GM18505 (cell line): Measurements from ENCODE around the gene STRN4.

Experiments
- ATAC-seq: cut with Tn5 transposase; IDR thresholded peaks from one replicate; pipeline ENCODE4 v1.9.1; 2021; ENCODE audit not compliant: unreplicated experiment
- POLR2A ChIP-seq: IDR thresholded peaks from 4 replicates; pipeline ENCODE4 v1.6.1; 2011; ENCODE audit warnings: borderline replicate concordance; ENCODE audit not compliant: insufficient read depth, insufficient read length; ENCODE audit errors: extremely low read depth

STRN4 gene

GRCh38 chr19:46729696-46730095, 16.6 kb downstream of the STRN4 start:
- no peak for ATAC-seq

GRCh38 chr19:46728693-46729339, 17.4 kb downstream of the STRN4 start:
- ATAC-seq = no peak
- TF ChIP-seq POLR2A = no peak

More at GRCh38 chr19:46729696-46730095, 16.6 kb downstream of the STRN4 start:
- no peak for TF ChIP-seq POLR2A

GRCh38 chr19:46728208-46728607, 18.0 kb downstream of the STRN4 start:
- TF ChIP-seq POLR2A = no peak
- ATAC-seq = no peak

- no peak for TF ChIP-seq POLR2A
- ATAC-seq = no peak
These were observed 18.5 kb downstream of the STRN4 start for GRCh38 chr19:46727757-46728156.

GRCh38 chr19:46726971-46727501, 19.2 kb downstream of the STRN4 start:
- TF ChIP-seq POLR2A = no peak
- no peak for ATAC-seq

- ATAC-seq = no peak
- no peak for TF ChIP-seq POLR2A
These were observed 19.7 kb downstream of the STRN4 start for GRCh38 chr19:46726551-46726950.

- TF ChIP-seq POLR2A = no peak
- ATAC-seq = no peak
These were observed 20.3 kb downstream of the STRN4 start for GRCh38 chr19:46725859-46726393.

GRCh38 chr19:46725036-46725820, 21.0 kb downstream of the STRN4 start:
- TF ChIP-seq POLR2A = no peak
- ATAC-seq = no peak

GRCh38 chr19:46724468-46724867, 21.8 kb downstream of the STRN4 start:
- no peak for TF ChIP-seq POLR2A
- no peak for ATAC-seq

GRCh38 chr19:46723471-46723870, 22.8 kb downstream of the STRN4 start:
- no peak for ATAC-seq
- no peak for TF ChIP-seq POLR2A

- no peak for ATAC-seq
- TF ChIP-seq POLR2A = no peak
These were observed 23.2 kb downstream of the STRN4 start for GRCh38 chr19:46723023-46723461.

GRCh38 chr19:46722421-46723022, 23.7 kb downstream of the STRN4 start:
- TF ChIP-seq POLR2A = no peak
- no peak for ATAC-seq

GRCh38 chr19:46722004-46722380, 24.3 kb downstream of the STRN4 start:
- ATAC-seq = no peak
- no peak for TF ChIP-seq POLR2A
